NCI-H2227 treated with DMSO at 0.1 percent for 48 hours (cell line): ENCODE measurements around the gene KDM4B.
"Not testable (repeated sequence)": the region's sequence is repeated elsewhere in the genome, so short reads cannot be mapped to it uniquely, and the experiment has no call there.

Source experiments
- DNase-seq: peaks from one replicate; lab custom pipeline; 2025; lab: John Stamatoyannopoulos, UW

The KDM4B gene

GRCh38 chr19:4968462-4969291 lies at the start of gene KDM4B:
Gene KDM4B, plus strand, starts transcription at chr19:4969113. Its CDS starts 63,778 bp downstream, at chr19:5032891.
- peak; percentile 99 for DNase-seq

DNA sequence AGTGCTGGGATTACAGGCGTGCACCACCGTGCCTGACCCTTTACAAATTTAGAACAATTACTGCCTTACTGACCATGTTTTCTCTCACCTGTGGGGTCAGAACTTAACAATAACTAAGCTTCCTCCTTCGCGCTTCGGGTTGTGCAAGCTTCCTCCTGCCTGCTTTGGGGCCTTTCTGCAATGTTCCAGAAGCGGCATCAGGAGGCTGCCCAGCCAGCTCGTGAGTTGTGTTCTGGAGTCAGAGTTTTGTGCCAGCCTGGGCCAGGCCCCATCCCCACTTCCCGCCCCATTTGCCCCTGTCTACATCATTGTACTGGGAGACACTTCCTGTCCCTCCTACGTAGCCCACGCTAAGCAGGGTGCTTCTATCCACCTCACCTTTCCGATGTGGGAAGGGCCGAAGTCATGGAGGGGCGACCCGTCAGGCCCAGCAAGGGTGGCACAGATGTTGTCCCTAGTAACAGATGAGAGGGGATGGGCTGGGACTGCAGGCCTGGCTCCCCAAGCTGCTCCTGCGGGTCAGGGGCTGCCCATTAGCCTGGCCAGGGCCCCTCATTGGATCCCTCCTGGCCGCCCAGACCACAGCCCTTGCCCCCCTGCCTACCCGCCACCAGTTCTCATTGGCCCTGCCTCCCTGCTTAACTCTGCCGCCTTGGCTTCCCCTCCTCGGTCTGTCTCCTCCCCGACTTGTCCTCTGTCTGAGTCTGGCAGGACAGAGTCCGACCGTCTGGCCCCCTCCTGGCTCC lies 46.2 kb upstream of the KDM4B start:
- DNase-seq = no peak

- no peak for DNase-seq
Measured at GRCh38 chr19:4923276-4923747, 45.6 kb upstream of the KDM4B start.

GRCh38 chr19:4929186-4929585 lies 39.7 kb upstream of the KDM4B start:
- DNase-seq = no peak

GRCh38 chr19:4930664-4931063 lies 38.2 kb upstream of the KDM4B start:
- DNase-seq = no peak

GRCh38 chr19:4932711-4933110 lies 36.2 kb upstream of the KDM4B start:
- DNase-seq = no peak

DNA sequence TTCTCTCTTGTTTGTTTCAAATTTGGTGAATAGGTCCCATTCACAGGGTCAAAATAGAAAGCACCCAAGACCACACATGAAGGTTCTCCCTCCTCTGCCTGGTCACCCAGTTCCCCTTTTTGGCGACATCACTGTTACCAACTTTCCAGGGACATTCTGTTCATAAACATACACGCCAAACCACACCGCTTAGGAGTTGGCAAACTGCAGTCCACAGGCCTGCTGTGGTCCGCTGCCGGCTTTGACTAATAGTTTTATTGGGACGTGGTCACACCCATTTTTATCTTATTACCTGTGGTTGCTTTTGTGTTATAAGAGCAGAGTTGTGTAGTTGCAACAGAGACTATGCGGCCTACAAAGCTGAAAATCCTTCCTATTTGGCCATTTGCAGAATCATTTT lies 35.4 kb upstream of the KDM4B start:
- no peak for DNase-seq

DNA sequence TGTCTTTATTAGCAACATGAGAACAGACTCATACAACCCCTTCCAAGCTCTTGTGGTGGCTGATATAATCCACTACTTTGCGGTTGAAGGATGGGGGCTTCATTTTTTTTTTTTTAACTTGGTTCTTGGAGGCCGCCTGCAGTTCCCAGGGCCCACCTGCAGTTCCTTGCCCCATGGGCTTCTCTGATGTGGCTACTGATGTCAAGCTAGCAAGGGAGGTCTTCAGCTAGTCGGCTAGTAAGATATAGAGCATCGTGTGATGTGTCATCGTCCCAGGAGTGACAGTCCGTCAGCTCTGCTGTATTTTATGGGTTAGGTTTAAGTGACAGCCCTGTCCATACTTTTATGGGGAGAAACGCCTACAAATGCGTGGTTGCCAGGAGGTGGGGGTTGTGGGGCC lies 33.5 kb upstream of the KDM4B start:
- no peak for DNase-seq

GRCh38 chr19:4937060-4937459 lies 31.9 kb upstream of the KDM4B start:
- DNase-seq = no peak

- not testable (repeated sequence) for DNase-seq
Measured at GRCh38 chr19:4938461-4938860, 30.5 kb upstream of the KDM4B start.

DNA sequence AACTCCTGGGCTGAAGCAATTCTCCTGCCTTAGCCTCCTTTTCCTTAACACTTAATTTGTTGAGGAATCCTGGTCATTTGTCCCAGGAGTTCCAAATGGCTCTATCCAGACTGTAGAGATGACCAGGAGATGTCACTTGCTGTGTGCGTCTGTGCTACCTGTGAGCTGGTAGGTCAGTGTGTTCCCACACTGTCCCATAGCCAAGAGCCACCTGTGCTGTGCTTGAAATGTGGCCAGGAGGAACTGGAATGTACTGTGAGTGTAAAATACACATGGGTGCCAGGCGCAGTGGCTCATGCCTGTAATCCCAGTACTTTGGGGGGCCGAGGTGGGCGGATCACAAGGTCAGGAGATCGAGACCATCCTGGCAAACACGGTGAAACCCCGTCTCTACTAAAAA lies 29.4 kb upstream of the KDM4B start:
- DNase-seq = no peak

DNA sequence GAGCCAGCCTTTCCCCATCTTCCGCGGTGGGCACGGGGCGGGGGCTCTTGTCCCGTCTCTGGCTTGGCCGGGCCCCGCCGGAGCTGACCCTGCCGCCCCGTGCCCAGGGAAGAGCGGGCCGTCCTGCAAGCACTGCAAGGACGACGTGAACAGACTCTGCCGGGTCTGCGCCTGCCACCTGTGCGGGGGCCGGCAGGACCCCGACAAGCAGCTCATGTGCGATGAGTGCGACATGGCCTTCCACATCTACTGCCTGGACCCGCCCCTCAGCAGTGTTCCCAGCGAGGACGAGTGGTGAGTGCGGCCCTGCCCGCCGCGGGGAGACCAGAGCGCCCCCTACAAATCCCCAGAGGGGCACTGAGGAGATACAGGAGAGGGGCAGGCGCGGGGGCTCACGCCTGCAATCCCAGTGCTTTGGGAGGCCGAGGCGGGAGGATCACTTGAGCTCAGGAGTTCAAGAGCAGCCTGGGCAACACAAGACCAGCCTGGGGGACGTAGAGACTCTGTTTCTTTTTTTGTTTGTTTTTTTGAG lies 27.2 kb upstream of the KDM4B start:
- not testable (repeated sequence) for DNase-seq

DNA sequence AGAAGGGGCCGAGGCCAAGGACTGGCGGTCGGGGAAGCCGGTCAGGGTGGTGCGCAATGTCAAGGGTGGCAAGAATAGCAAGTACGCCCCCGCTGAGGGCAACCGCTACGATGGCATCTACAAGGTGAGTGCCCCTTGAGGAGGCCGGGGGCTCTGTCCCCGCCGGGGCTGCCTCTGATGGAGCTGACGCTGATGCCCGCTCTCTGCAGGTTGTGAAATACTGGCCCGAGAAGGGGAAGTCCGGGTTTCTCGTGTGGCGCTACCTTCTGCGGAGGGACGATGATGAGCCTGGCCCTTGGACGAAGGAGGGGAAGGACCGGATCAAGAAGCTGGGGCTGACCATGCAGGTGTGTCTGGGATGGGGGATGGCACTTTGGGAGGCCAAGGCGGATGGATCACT lies 18.3 kb upstream of the KDM4B start:
- DNase-seq = not testable (repeated sequence)

GRCh38 chr19:4951656-4952055 lies 17.3 kb upstream of the KDM4B start:
- no peak for DNase-seq

DNA sequence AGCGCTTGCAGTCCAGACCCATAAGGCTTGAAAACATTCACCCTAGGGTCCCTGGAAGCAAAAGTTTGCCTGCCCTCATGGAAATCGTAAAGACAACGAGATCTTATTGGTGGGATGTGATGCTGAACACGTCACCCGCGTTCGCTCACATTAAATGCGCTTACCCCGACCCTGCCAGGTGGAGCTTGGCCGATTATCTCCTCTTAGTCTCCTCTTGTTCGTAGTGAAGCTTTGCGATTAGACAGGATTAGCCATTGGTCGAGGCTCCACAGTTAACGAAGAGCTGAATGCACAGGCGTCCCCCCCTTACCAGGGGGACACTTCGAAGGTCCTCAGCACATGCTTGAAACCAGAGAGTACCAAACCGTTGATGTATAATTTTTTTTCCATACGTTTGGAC lies 16.0 kb upstream of the KDM4B start:
- DNase-seq = no peak

- DNase-seq = not testable (repeated sequence)
Measured at GRCh38 chr19:4954320-4955149, 14.4 kb upstream of the KDM4B start.

- DNase-seq = no peak
Measured at GRCh38 chr19:4955274-4955673, 13.6 kb upstream of the KDM4B start.

- DNase-seq = no peak
Measured at GRCh38 chr19:4957981-4958380, 10.9 kb upstream of the KDM4B start.

DNA sequence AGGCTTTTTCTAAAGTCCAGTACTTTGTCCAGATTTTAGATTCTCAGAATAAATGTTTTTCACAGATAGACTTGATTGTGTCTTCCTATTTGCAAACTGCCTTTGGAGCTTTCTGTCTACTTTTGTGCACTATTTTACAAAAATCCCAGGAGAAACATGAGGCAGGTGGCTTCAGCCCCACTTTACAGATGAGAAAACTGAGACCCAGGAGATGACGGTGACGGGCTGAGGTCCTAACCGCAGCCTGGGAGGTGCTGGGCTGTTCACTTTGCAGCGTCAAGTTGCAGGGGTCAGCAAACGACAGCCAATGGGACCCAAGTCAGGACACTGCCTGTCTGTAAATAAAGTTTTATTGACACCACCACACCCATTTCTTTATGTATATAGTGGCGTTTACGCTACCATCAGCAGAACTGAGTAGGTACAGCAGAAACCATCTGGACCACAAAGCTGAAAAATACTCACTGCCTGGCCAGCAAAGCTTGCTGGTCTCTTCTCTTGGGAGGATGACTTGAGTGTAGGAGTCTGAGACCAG lies 6.8 kb upstream of the KDM4B start:
- DNase-seq = no peak

DNA sequence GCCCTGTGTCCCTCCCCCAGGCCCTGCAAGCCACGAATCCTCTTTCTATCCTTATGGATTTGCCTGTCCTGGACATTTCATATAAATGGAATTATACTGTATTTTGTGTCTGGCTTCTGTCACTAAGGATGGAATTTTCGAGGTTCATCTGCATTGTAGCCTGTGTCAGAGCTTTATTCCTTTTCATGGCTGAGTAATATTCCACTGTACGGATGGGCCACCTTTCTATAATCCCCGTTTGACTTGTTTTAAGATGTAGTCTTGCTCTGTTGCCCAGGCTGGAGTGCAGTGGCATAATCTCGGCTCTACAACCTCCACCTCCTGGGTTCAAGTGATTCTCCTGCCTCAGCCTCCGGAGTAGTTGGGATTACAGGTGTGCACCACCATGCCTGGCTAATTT lies 3.9 kb upstream of the KDM4B start:
- no peak for DNase-seq

- DNase-seq = no peak
Measured at GRCh38 chr19:4966591-4966990, 2.3 kb upstream of the KDM4B start.
